Measurements from ENCODE around the gene TAX1BP3. TPM values are rescaled to one million over a fixed set of nuclear protein-coding genes. Genes with fewer than 3 reads are reported as not detected.
A peak's percentile ranks its signal among the peaks of the same experiment; 100 is the strongest.

TAX1BP3 gene
- total and polyA plus RNA-seq, 12 donors: 134 to 206 (median 168) TPM

DNA sequence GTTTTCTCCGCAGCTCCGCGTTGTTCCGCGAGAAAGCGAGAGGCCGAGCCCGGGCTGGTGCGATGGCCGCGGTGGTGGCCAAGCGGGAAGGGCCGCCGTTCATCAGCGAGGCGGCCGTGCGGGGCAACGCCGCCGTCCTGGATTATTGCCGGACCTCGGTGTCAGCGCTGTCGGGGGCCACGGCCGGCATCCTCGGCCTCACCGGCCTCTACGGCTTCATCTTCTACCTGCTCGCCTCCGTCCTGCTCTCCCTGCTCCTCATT, 638 bp upstream of the TAX1BP3 start:
- no peak for TF ChIP-seq CTCF (IDR thresholded peaks at IDR 0.05)
- ATAC-seq (no peak), DNase-seq (no peak)
- no peaks in the 10 kb centered on the region for H3K27me3 ChIP-seq
- peak overlapping the region; percentile 73 to 100 (median 98) for H3K27ac ChIP-seq
- WGBS, 2 donors: 0 to 1% methylated on average over 32 of the region's 32 CpGs
- intact Hi-C loops (cut with DNase I): loop anchor here in 1 of 10 donors (10.0 kb wide), 1 partner anchor 134 kb away; no protein-coding TSS in a partner anchor
- H3K9me3 ChIP-seq: no peaks in the 10 kb centered on the region
- H3K36me3 ChIP-seq: peaks cover 0 to 34% (median 10%) of the 10 kb centered on the region in 9 donors
- H3K4me3 ChIP-seq: peak overlapping the region; percentile 68 to 99 (median 86)
- peaks cover 14 to 53% (median 42%) of the 10 kb centered on the region in 9 donors for H3K4me1 ChIP-seq

DNA sequence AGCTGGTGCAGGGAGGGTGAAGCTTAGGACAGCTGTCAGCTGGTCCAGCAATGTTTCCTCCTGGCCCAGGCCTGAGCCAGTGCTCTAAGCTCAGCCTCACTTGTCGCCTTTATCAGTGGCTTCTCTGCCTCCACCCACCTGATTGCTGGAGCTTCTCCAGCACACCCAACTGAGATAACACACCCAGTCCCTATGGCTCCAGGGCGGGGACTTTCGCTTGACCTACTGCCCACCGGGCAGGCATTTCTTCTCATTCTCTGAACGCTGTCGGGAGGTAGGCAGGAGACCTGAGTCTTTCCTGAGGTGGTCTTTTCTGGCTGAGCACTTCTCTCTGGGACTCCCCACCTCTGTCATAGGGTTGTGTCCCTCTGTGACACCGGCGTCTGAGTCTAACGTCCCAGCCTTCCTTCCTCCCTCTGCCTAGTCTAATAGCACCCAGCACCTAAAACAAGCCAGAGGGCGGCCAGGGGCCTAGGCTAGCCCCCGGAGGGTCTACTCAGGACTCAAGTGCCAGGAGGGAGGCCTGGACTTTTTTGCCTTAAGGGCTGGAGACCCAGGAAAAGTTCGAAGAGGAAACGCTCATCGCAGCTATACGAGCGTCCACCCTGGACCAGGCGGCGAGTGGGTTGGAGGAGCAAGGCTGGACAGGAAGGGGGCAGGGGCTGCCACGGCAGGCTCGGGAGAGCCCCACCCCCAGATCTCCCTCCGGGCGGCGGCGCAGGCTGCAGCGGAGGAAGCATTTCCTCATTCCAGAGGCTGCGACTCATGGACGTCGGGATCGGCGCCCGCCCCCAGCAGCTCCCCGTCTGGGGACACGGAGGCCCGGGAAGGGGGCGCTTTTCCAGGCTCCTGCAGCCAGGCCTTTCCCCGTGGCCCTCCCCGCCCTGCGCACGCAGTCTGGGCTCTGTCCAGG, 756 bp downstream of the TAX1BP3 start:
- ATAC-seq (peak; percentile 81 to 89 (median 87)), DNase-seq (peak; percentile 91)
- intact Hi-C loops (cut with DNase I): loop anchor here in 3 of 10 donors (1.0 to 10.0 kb wide), 3 partner anchors 31 to 133 kb away; partner anchors contain the start of genes CTNS (in 2 of the 3) and SHPK (in 2 of the 3)
- H3K9me3 ChIP-seq: no peaks in the 10 kb centered on the region
- peak overlapping the region; percentile 95 to 100 (median 98) for H3K27ac ChIP-seq
- H3K4me3 ChIP-seq: peak overlapping the region; percentile 75 to 99 (median 89)
- peaks cover 14 to 59% (median 42%) of the 10 kb centered on the region in 9 donors for H3K4me1 ChIP-seq
- TF ChIP-seq CTCF (IDR thresholded peaks at IDR 0.05): peak in 3 of 9 donors; percentile 17 to 34 (median 29)
- WGBS, 2 donors: 0 to 2% methylated on average over 32 to 39 of the region's 39 CpGs
- H3K27me3 ChIP-seq: no peaks in the 10 kb centered on the region
- peaks cover 0 to 48% (median 24%) of the 10 kb centered on the region in 9 donors for H3K36me3 ChIP-seq

- intact Hi-C loops (cut with DNase I): loop anchor here in 2 of 10 donors (2.0 to 10.0 kb wide), 2 partner anchors 30 to 132 kb away; partner anchors contain the start of genes CTNS (in 1 of the 2) and SHPK (in 1 of the 2)
- 57 to 70% methylated on average over 6 of the region's 6 CpGs for WGBS, 2 donors
- Histone ChIP-seq H3K9me3 (no peaks in the 10 kb centered on the region), H3K27me3 (no peaks in the 10 kb centered on the region), H3K4me1 (peaks cover 14 to 59% (median 42%) of the 10 kb centered on the region in 9 donors), H3K36me3 (peaks cover 0 to 52% (median 35%) of the 10 kb centered on the region in 9 donors), H3K4me3 (peak overlapping the region in 9 of 10 donors; percentile 75 to 99 (median 89)), H3K27ac (peak overlapping the region; percentile 59 to 100 (median 98))
- no peak for TF ChIP-seq CTCF (IDR thresholded peaks at IDR 0.05)
- ATAC-seq: no peak
- DNase-seq: no peak
Observed at GRCh38 chr17:3666516-3666915, 1.9 kb downstream of the TAX1BP3 start.

DNA sequence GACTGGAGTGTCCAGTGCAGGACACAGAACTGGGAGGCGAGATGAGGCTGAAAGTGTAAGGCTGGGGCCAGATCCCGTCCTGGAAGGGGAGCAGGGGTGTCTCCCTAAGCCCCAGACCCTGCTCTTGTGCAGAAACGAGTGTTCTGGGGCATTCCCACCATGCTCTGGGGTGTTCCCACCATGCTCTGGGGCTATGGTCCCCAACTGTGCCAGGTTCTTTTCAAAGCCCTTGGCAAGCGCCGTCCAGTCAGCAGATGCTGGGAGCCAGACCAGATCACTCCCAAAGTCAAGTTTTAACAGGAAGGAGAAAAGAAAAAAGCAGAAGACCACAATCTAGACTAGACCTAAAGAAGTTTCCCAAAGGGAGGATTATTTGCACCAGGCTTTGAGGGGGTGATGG, 2.5 kb downstream of the TAX1BP3 start:
- peak overlapping the region; percentile 59 to 100 (median 98) for H3K27ac ChIP-seq
- TF ChIP-seq CTCF (IDR thresholded peaks at IDR 0.05): no peak
- DNase-seq: peak in 1 of 2 donors; percentile 54
- H3K9me3 ChIP-seq: no peaks in the 10 kb centered on the region
- WGBS, 2 donors: 54 to 61% methylated on average over 5 of the region's 5 CpGs
- peak in 1 of 8 donors; percentile 4 for ATAC-seq
- peak overlapping the region in 1 of 10 donors; percentile 89 for H3K4me3 ChIP-seq
- intact Hi-C loops (cut with DNase I): loop anchor here in 2 of 10 donors (2.0 to 10.0 kb wide), 2 partner anchors 29 to 131 kb away; partner anchors contain the start of genes CTNS (in 1 of the 2) and SHPK (in 1 of the 2)
- no peaks in the 10 kb centered on the region for H3K27me3 ChIP-seq
- peaks cover 0 to 54% (median 33%) of the 10 kb centered on the region in 9 donors for H3K36me3 ChIP-seq
- peaks cover 16 to 60% (median 42%) of the 10 kb centered on the region in 9 donors for H3K4me1 ChIP-seq
